ENCODE results near the gene FBXL14. TPM values are rescaled to one million over a fixed set of nuclear protein-coding genes. Genes with fewer than 3 reads are reported as not detected.

The FBXL14 gene
- total RNA-seq, 1 experiment from 2014 or later, result 18.3 TPM

- peak; percentile 87 for DNase-seq
- Histone ChIP-seq H3K4me1 (ENCODE audit: insufficient read depth, low read length) (peaks cover 29% of the 10 kb centered on the region), H4K20me1 (ENCODE audit: low read length) (no peaks in the 10 kb centered on the region), H3K9ac (ENCODE audit: low read length) (no peak overlapping the region), H3K9me2 (replicated peaks; ENCODE audit: low read length) (no peaks in the 10 kb centered on the region), H3K36me3 (ENCODE audit: low read depth, low read length) (no peaks in the 10 kb centered on the region), H3K27me3 (ENCODE audit: low read length) (no peaks in the 10 kb centered on the region), H3K4me2 (ENCODE audit: low read length) (peak overlapping the region; percentile 80), H3K4me3 (ENCODE audit: low read length) (peak overlapping the region; percentile 55; the same call in 1 of the 2 replicates), H3K9me3 (ENCODE audit: low read length) (no peaks in the 10 kb centered on the region), H3K27ac (ENCODE audit: low read length) (no peak overlapping the region), H2AFZ (ENCODE audit: low read length) (0 out of 2 replicates have a peak overlapping the region, but pooled peaks have one; percentile 24), H3F3A (ENCODE audit: low read length, unreplicated experiment) (no peaks in the 10 kb centered on the region), H3K79me2 (ENCODE audit: low read length) (no peaks in the 10 kb centered on the region)
- peak; percentile 85 for ATAC-seq
- CTCF ChIA-PET, result no interaction called here
- TF ChIP-seq, protein P1, sequence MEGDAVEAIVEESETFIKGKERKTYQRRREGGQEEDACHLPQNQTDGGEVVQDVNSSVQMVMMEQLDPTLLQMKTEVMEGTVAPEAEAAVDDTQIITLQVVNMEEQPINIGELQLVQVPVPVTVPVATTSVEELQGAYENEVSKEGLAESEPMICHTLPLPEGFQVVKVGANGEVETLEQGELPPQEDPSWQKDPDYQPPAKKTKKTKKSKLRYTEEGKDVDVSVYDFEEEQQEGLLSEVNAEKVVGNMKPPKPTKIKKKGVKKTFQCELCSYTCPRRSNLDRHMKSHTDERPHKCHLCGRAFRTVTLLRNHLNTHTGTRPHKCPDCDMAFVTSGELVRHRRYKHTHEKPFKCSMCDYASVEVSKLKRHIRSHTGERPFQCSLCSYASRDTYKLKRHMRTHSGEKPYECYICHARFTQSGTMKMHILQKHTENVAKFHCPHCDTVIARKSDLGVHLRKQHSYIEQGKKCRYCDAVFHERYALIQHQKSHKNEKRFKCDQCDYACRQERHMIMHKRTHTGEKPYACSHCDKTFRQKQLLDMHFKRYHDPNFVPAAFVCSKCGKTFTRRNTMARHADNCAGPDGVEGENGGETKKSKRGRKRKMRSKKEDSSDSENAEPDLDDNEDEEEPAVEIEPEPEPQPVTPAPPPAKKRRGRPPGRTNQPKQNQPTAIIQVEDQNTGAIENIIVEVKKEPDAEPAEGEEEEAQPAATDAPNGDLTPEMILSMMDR (conservative IDR thresholded peaks at IDR 0.05; ENCODE audit: low read depth, low read length), result no peak
- TF ChIP-seq EZH2 (IDR thresholded peaks at IDR 0.05; ENCODE audit: low read length, unreplicated experiment) (no peak), EZH2phosphoT487 (IDR thresholded peaks at IDR 0.05; ENCODE audit: borderline replicate concordance, low read length) (no peak)
- BruUV-seq (replicated peaks), result no TSS peak
- POLR2A ChIA-PET (ENCODE audit: unreplicated experiment), result no interaction called here
- intact Hi-C loops (cut with micrococcal nuclease), result loop anchor here (2.0 kb wide), 1 partner anchor 22 kb away; no protein-coding TSS in a partner anchor
Observed at GRCh38 chr12:1518591-1519516, 75.5 kb downstream of the FBXL14 start.

- Histone ChIP-seq H3K9me2 (replicated peaks; ENCODE audit: low read length) (no peaks in the 10 kb centered on the region), H3K36me3 (ENCODE audit: low read depth, low read length) (no peaks in the 10 kb centered on the region), H4K20me1 (ENCODE audit: low read length) (no peaks in the 10 kb centered on the region), H3K79me2 (ENCODE audit: low read length) (no peaks in the 10 kb centered on the region), H3K9me3 (ENCODE audit: low read length) (no peaks in the 10 kb centered on the region), H3K4me2 (ENCODE audit: low read length) (peak overlapping the region; percentile 80), H3K9ac (ENCODE audit: low read length) (no peak overlapping the region), H3K27me3 (ENCODE audit: low read length) (no peaks in the 10 kb centered on the region), H3K27ac (ENCODE audit: low read length) (no peak overlapping the region), H3K4me3 (ENCODE audit: low read length) (no peak overlapping the region), H3F3A (ENCODE audit: low read length, unreplicated experiment) (no peaks in the 10 kb centered on the region), H3K4me1 (ENCODE audit: insufficient read depth, low read length) (peaks cover 29% of the 10 kb centered on the region), H2AFZ (ENCODE audit: low read length) (no peak overlapping the region)
- TF ChIP-seq EZH2phosphoT487 (IDR thresholded peaks at IDR 0.05; ENCODE audit: borderline replicate concordance, low read length) (no peak), EZH2 (IDR thresholded peaks at IDR 0.05; ENCODE audit: low read length, unreplicated experiment) (no peak)
- TF ChIP-seq, protein P1 (conservative IDR thresholded peaks at IDR 0.05; ENCODE audit: low read depth, low read length), result no peak
- POLR2A ChIA-PET (ENCODE audit: unreplicated experiment), result no interaction called here
- no TSS peak for BruUV-seq (replicated peaks)
- intact Hi-C loops (cut with micrococcal nuclease), result loop anchor here (2.0 kb wide), 1 partner anchor 23 kb away; no protein-coding TSS in a partner anchor
- CTCF ChIA-PET, result no interaction called here
- DNase-seq (no peak), ATAC-seq (no peak)
Observed at GRCh38 chr12:1517734-1518525, 76.5 kb downstream of the FBXL14 start.
